Epithelial cell of prostate (primary cell): ENCODE measurements around the gene SRP19.
"Not testable (repeated sequence)": the region's sequence is repeated elsewhere in the genome, so short reads cannot be mapped to it uniquely, and the experiment has no call there.

Experiments
- DNase-seq: peaks from one replicate; pipeline ENCODE4 v3.0.0-alpha.2; 2011; ENCODE audit warnings: low read depth, low spot score
- H3K27ac ChIP-seq: fragments of 450-650 bp; 2 replicates; pipeline ENCODE4 v1.5.1; 2017; ENCODE audit warnings: mild to moderate bottlenecking

Gene SRP19

DNA sequence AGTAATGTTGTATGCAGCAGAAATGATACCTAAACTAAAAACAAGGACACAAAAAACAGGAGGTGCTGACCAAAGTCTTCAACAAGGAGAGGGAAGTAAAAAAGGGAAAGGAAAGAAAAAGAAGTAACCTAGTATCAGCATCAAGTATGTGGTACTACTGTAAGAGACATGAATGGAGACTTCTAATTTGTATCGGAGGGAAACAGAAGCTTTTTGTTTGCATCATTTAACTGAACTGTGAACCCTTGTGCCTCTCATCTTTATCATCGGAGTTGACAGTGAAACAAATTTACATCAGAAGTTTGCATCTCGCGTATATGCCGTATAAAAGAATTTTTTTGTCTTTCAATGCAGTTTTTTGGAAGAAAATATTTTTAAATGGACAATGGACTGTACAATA lies 6.3 kb downstream of the SRP19 start:
- DNase-seq = no peak
- no peak overlapping the region for H3K27ac ChIP-seq

DNA sequence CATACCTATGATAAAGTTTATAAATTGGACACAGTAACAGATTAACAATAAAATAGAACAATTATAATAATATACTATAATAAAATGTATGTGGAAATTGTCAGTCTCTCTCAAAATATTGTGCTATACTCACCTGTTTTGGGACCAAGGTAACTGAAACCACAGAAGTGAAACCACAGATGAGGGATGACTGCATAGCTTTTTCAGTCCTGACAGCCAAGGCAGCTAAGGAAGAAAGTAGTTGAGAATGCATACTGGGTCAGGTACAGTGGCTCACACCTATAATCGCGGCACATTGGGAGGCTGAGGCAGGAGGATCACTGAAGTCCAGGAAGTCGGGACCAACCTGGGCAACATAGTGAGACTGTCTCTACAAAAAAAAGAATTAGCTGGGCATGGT lies 8.9 kb downstream of the SRP19 start:
- no peak overlapping the region for H3K27ac ChIP-seq
- DNase-seq = no peak

DNA sequence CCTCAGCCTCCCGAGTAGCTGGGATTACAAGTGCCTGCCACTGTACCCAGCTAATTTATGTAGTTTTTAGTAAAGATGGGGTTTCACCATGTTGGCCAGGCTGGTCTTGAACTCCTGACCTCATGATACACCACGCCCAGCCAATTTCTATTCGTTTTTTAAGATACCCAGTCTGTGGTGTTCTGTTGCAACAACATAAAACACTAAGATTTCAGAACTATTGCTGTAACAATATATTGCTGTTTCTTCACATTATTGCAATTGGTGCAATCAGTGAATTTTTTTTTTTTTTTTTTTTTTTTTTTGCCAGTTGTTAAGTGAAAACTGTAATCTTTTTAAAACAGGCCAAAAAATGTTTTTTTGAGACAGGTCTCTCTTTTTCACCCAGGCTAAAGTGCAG lies 9.9 kb downstream of the SRP19 start:
- H3K27ac ChIP-seq = no peak overlapping the region
- DNase-seq = no peak

DNA sequence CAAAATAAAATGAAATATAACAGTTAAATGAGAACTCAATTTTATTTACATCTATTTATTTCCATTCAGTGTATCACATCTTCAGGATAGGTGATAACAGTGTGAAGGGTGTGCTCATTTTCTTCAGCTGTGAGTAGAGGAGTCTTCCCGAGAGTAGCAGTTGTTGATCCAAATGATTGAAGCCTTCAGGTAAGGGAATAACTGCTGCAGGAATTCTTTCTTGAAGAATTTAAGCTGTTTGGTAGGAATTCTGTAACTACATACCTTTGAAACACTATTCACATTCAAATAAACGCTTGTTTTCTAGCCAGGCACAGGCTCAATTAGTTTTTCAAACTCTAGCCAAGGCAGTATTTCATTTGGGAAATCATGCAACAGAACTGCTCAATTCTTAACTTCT lies 15.3 kb downstream of the SRP19 start:
- DNase-seq = no peak
- H3K27ac ChIP-seq = peak overlapping the region; percentile 43

DNA sequence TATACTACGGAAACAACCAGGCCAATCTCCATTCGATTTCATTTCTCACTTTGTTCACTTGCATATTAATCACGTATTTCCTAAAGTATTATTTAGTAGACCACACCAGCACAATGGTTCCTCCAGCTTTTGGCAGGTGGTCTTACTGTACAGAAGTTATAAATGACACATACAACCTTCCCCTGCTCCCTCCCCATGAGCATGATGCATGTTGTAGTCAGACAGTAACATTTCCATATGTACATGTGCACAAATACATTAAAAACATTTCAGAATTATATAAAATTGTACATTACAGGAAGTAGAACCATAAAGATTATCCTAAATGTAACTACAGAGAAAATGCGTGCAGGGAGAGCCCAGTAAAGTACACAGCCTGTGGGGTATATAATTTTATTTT lies 17.0 kb downstream of the SRP19 start:
- DNase-seq = no peak
- H3K27ac ChIP-seq = peak overlapping the region; percentile 39

DNA sequence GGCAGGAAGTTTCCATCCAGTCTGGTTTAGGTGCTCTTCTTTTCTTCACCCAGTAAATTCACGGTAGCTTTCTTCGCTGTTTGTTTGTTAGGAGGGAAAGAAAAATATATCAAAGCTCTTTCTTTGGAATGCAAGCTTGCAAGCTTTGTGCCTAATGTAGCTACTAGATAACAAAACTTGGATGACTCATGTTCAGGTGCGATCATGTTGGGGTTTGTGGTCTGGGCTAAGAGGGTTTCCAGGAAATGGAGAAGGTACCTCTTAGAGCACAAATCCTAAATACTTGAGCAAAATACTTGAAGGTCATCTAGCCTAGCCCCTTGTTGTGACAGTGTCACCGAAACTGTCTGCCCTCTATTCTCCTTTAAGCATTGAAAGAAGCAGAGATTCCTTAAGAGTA lies 17.7 kb downstream of the SRP19 start:
- H3K27ac ChIP-seq = peak overlapping the region; percentile 39
- peak; percentile 39 for DNase-seq

DNA sequence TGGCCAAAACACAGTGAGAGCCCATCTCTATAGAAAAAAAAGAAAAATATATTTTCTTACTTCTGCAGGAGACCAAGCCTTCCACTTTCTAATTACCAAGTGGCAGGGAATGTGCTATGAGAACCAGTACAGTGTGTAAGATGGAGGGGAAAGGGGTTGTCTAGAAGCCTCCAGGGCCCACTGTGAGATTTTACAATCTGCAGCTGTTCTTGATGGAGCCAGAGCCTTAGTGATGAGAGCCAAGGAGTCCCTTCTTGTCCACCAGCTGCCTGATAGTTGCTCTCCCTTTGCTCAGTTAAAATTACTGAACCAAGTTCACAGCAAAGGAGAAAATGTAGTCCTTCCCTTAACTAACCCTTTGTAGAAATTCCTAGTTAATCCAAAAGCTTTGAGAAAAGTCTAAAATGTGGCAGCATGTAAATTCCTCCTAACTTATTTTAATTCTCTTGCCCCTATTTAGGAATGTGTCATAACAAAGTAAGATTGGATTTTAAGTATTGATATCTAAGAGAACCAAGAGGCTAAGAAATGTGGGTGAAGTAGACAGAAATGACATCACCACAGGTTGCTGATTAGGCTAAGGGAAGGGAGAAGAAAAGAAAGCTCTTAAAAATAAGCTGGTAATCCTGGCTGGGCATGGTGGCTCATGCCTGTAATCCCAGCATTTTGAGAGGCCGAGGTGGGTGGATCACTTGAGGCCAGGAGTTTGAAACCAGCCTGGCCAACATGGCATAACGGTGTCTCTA lies 19.3 kb downstream of the SRP19 start:
- H3K27ac ChIP-seq = no peak overlapping the region
- no peak for DNase-seq

DNA sequence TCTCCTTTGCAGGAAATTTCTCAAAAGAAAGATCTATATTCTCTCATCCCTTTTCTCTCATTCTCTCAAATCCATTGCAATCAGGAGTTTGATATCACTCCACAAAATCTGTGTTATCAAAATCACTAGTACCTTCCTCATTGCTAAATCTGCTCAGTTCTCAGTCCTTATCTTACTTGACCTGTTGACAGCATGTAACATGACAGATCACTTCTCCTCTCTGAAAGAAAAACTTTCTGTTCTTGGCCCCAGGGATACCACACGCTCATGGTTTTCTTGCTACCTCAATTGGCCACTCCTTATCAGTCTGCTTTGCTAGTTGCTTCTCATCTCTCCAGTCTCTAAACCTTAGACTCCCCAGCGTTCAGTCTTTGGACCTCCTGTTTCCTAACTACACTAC lies 22.1 kb downstream of the SRP19 start:
- DNase-seq = no peak
- no peak overlapping the region for H3K27ac ChIP-seq

DNA sequence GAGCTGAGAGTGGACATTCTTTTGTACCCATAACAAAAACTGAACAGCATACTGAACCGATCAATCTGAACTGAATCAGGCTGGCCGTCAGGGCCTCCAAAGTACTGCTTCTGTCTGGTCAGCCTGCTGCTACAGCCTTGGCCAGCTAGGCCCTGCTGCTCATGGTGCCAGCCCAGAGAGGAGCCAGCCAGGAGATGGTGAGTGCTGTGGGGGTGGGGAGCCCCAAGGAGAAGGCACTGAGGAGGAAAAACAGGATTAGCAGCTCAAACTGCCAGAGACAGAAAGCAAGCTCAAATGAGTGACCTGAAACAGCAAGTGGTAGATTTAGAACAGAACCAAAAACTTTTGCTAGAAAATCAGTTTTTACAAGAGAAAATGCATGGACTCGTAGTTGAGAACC lies 23.9 kb downstream of the SRP19 start:
- no peak for DNase-seq
- no peak overlapping the region for H3K27ac ChIP-seq

DNA sequence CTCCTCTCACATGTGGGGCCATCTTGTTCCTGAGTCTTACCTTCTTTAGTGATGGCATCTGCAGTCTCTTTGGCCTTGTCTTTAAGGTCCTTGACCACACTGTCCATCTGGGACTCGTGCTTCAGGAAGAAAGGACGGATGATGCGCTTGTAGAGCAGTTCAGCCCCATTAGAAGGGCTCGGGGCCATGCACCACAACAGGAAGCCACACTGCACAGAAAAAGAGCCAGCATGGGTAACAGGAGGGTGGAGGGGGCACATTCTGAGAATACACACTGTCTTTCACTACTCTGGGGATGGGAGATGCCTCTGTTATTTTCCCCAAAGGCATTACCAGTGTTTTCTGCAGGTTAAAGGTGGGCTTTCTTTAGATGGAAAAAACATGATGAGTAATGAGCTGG lies 25.9 kb downstream of the SRP19 start:
- no peak for DNase-seq
- no peak overlapping the region for H3K27ac ChIP-seq

DNA sequence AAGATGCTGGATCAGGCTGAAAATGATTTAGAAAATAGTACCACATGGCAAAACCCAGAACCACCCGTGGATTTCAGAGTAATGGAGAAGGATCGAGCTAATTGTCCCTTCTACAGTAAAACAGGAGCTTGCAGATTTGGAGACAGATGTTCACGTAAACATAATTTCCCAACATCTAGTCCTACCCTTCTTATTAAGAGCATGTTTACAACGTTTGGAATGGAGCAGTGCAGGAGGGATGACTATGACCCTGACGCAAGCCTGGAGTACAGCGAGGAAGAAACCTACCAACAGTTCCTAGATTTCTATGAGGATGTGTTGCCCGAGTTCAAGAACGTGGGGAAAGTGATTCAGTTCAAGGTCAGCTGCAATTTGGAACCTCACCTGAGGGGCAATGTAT lies 31.0 kb downstream of the SRP19 start:
- not testable (repeated sequence) for H3K27ac ChIP-seq

DNA sequence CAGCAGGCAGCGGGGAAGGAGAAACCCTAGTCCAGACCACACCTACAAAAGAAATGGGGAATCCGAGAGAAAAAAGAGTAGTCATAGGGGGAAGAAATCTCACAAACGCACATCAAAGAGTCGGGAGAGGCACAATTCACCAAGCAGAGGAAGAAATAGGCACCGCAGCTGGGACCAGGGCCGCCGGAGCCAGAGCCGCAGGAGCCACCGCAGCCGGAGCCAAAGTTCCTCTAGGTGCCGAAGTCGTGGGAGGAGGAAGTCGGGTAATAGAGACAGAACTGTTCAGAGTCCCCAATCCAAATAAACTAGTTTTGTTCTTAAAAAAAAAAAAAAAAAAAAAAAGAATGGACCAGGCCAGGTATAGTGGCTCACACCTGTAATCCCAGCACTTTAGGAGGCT lies 31.7 kb downstream of the SRP19 start:
- no peak overlapping the region for H3K27ac ChIP-seq
- DNase-seq = no peak

More for the DNA sequence above, 31.0 kb downstream of the SRP19 start:
- not testable (repeated sequence) for DNase-seq

DNA sequence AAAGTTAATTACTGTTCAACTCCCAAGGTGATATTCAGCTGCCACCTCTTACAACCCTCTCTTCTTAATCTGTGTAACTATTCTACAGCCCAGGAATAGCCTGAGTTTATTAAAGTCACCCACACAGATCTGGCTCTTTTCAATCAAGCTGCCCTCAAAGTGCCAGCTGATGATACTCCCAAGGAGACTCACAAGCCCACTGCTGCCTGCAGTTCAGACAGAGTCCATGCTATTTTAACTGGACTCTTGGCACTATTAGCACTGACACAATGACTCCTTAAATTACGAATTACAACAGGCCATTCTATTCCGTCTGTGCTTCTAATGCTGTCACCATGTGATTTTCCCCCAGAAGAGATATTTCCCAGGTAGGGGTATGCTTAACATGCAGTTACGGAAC lies 34.6 kb downstream of the SRP19 start:
- H3K27ac ChIP-seq = no peak overlapping the region
- DNase-seq = no peak

DNA sequence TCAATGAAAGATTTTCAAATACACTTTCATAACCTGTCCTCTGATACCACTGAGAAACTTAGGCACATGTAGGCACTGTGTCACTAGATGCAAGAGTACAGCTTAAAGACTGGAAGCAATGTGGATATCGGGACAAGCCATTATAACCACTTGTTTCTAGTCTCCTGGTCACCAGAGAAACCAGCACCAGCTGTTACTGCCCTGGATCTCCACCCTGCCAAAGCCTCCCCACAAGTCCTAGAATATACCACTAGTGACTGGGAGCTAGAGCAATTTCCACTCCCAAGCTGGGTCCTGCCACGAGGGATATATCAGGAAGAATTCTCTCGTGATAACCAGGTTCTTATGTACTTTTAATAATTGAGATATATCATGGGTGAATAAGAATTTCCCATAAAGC lies 41.5 kb downstream of the SRP19 start:
- DNase-seq = no peak
- no peak overlapping the region for H3K27ac ChIP-seq

DNA sequence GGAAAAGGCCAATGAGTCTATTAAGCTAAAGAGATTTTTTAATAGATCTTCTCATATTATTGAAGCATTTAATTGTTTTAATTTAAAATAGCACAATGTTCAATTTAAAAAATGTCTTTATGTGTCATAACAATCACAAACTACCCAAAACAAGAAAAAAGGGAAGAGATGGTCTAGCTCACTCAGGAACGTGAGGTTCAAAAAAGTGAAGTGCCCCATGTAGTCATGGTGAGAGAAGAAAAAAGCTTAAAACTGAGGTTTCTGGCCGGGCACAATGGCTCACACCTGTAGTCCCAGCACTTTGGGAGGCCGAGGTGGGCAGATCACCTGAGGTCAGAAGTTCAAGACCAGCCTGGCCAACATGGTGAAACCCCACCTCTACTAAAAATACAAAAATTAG lies 43.9 kb downstream of the SRP19 start:
- not testable (repeated sequence) for H3K27ac ChIP-seq, DNase-seq

DNA sequence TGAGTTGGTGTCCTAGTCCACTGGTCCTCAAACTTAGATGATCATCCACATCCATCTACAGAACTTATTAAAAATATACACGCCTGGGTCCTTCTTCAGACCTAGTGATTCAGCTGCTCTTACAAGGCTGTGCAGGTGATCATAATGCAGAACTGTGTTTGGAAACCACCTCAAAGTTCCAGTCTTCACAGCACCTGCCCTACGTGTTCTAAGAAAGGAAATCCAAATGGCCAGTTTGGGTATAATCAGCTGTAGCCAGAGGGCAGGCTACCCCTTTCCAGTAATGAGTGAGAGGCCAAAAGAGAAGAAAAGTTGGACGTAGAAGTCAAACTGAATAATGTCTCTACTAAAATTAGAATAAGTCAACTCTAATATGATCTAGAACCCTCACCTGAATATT lies 45.5 kb downstream of the SRP19 start:
- no peak for DNase-seq
- H3K27ac ChIP-seq = no peak overlapping the region

DNA sequence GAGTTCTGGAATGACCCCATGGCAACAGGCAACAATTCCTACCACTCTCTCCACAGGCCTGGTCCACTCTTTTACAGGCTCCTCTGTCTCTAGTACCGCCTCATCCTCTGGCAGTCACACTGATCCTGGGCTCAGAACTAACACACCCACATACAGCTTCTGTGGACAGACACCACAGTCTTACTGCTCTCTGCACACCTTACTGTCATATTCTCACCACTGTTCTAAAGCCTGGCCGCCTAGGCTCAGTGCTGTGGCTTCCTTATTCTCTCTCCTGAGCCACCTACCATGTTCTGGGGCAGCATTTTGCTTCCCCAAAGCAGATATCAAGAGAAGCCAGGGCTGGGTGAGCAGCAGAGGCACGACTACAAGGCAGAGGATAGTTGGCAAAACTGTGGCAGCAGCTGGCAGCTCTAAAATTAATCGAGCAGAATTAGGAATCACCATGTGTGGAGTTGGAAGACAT lies 46.1 kb downstream of the SRP19 start:
- H3K27ac ChIP-seq = no peak overlapping the region

DNA sequence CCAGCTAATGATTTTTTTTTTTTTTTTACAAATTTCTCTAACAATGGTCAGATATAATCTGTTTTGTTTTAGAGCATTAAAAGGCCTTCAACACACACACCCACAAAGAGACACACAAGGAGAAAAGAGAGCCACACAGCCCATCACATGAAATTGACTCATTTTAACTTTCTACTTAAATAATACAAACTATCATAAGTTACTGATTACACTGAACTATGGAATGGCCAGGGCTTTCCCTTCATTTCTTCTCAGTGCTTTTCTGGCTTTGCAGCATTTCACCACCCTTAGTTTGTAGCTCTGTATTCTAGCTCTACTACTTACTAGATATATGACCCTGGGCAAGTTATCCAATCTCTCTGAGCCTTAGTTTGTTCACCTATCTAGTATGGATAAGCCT lies 47.8 kb downstream of the SRP19 start:
- H3K27ac ChIP-seq = no peak overlapping the region
- DNase-seq = no peak

More for the DNA sequence above, 46.1 kb downstream of the SRP19 start:
- DNase-seq = no peak

DNA sequence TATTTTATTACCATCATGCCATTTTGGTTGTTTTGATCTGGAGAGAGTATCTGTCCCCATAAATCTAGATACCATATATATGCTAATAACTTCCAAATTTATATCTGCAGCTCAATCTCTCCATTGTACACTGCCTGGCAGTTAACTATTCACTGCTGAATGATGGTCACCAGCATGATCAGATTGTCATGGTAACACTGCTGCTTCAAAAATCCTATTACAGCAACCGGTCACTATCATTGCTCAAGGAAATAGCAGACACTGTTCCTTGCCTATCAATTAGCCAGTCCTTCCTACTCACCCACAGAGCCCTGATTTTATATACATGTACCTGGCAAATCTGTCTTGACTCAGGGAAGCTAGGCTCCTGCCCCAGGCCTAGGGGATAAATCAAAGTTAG lies 49.4 kb downstream of the SRP19 start:
- no peak overlapping the region for H3K27ac ChIP-seq
- DNase-seq = no peak

DNA sequence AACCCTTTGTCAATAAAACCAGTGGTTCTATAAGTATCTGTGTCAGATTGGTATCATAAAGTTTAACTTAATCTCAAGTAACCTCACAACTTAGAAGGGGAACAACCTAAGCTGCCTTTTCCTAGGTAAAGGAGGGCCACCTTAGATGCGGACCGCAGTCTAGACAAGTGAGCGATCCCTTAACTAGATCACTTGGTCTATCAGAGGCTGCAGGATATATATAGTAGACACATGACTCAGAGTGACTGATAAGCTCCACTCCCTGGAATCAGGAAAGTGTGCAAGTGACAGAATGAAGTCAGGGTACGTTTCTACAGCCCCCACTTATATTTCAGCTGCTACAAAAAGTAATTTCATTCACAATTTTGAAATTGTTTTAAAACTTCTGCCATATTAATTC lies 53.5 kb downstream of the SRP19 start:
- H3K27ac ChIP-seq = no peak overlapping the region
- DNase-seq = no peak

DNA sequence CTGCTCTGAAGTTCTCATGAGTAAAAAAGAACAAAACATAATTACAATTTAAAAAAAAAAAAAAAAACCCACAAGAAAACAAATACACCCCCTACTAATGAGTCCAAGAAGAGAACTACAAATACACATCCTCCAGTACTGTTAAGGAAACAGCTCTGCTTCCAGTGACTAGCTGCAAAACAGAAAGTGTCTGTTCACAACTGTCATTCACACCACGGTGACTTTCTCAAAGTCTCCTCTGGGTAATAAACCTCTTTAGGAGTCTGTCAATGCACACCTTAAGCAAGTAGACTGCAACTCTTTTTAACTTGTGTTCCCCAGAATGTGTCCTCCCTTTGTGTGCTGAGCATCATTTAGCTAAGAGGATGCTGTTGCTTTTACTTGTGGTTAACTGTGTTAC lies 54.7 kb downstream of the SRP19 start:
- no peak for DNase-seq
- no peak overlapping the region for H3K27ac ChIP-seq

DNA sequence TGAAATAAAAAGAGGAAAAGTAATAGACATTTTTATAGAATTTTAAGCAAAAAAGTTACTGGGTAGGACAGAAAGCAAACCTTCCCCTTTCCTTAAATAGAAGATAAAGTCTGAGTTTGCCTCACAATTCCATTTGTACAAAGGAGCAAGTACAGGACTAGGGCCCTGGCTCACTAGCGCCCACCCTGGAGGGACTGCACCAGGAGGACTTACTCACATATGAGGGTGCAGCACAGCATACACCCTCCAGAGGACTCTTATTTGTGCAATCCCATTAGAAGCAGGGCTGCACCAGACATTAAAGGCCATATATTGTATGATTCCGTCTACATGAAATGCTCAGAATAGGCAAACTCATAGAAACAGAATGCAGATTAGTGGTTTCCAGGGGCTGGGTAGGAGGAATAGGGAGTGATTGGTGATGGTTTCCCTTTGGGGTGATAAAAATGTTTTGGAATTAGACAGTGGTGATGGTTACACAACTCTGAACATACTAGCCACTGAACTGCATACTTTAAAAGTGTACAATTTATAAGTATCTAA lies 56.4 kb downstream of the SRP19 start:
- DNase-seq = no peak
- H3K27ac ChIP-seq = no peak overlapping the region
